Measurements from ENCODE around the gene WFIKKN1. TPM values are rescaled to one million over a fixed set of nuclear protein-coding genes. Genes with fewer than 3 reads are reported as not detected.

WFIKKN1 gene
- total and polyA plus RNA-seq, 12 donors = 0.11 to 0.95 (median 0.32) TPM

DNA sequence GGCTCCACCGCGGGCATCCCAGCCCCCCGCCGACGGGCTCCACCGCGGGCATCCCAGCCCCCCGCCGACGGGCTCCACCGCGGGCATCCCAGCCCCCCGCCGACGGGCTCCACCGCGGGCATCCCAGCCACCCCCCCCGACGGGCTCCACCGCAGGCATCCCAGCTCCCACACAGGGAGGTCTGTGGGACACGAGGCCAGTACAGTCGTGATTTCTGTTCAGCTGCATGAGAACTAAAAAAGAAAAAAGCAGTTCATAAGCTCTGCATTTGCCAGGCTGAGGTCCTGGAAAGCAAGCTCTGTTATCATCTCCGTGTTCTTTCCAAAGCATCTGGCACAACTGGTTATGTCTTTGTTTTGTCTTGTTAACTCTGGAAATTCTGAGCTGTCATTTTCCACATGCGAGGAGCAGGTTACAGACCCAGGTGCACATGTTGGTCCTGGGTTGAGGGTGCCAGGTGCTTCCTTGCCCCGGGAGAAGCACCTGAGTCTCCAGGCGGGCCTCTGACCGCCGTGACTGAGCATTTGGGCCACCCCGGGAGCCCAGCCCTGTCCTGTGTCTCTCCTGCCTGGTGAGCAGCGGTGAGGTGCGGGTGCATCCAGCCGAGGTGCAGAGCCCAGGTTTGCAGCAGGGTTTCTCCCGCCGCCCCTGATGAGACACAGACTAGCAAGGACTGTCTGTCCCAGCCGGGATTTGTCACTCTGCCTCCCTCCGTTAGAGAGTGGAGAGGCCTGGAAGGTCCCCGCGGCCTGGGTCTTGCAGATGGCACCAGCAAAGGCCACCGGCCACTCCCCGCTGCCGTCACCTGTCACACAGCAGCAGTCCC lies 9.9 kb upstream of the WFIKKN1 start:
- peaks cover 0 to 24% (median 0%) of the 10 kb centered on the region in 9 donors for H3K36me3 ChIP-seq
- WGBS, 2 donors = 86 to 93% methylated on average over 39 to 41 of the region's 41 CpGs
- TF ChIP-seq, protein P1, sequence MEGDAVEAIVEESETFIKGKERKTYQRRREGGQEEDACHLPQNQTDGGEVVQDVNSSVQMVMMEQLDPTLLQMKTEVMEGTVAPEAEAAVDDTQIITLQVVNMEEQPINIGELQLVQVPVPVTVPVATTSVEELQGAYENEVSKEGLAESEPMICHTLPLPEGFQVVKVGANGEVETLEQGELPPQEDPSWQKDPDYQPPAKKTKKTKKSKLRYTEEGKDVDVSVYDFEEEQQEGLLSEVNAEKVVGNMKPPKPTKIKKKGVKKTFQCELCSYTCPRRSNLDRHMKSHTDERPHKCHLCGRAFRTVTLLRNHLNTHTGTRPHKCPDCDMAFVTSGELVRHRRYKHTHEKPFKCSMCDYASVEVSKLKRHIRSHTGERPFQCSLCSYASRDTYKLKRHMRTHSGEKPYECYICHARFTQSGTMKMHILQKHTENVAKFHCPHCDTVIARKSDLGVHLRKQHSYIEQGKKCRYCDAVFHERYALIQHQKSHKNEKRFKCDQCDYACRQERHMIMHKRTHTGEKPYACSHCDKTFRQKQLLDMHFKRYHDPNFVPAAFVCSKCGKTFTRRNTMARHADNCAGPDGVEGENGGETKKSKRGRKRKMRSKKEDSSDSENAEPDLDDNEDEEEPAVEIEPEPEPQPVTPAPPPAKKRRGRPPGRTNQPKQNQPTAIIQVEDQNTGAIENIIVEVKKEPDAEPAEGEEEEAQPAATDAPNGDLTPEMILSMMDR (IDR thresholded peaks at IDR 0.05) = no peak
- no peak overlapping the region for H3K27ac ChIP-seq
- H3K9me3 ChIP-seq = no peaks in the 10 kb centered on the region
- no peaks in the 10 kb centered on the region for H3K4me1 ChIP-seq
- intact Hi-C loops (cut with DNase I) = no loop called here
- ATAC-seq (no peak), DNase-seq (no peak)
- no peaks in the 10 kb centered on the region for H3K27me3 ChIP-seq
- no peak overlapping the region for H3K4me3 ChIP-seq

GRCh38 chr16:621526-622105 lies 9.2 kb upstream of the WFIKKN1 start:
- TF ChIP-seq, protein P1 (IDR thresholded peaks at IDR 0.05) = no peak
- no peak overlapping the region for H3K4me3 ChIP-seq
- no peaks in the 10 kb centered on the region for H3K9me3 ChIP-seq
- H3K4me1 ChIP-seq = no peaks in the 10 kb centered on the region
- intact Hi-C loops (cut with DNase I) = no loop called here
- no peak overlapping the region for H3K27ac ChIP-seq
- 85 to 92% methylated on average over 21 of the region's 21 CpGs for WGBS, 2 donors
- DNase-seq (no peak), ATAC-seq (no peak)
- no peaks in the 10 kb centered on the region for H3K27me3 ChIP-seq
- peaks cover 0 to 31% (median 0%) of the 10 kb centered on the region in 9 donors for H3K36me3 ChIP-seq

GRCh38 chr16:622920-623280 lies 7.9 kb upstream of the WFIKKN1 start:
- no peaks in the 10 kb centered on the region for H3K9me3 ChIP-seq
- ATAC-seq = no peak
- H3K27ac ChIP-seq = no peak overlapping the region
- DNase-seq = no peak
- H3K27me3 ChIP-seq = no peaks in the 10 kb centered on the region
- intact Hi-C loops (cut with DNase I) = no loop called here
- no peak overlapping the region for H3K4me3 ChIP-seq
- peaks cover 0 to 34% (median 7%) of the 10 kb centered on the region in 9 donors for H3K36me3 ChIP-seq
- TF ChIP-seq, protein P1 (IDR thresholded peaks at IDR 0.05) = no peak
- no peaks in the 10 kb centered on the region for H3K4me1 ChIP-seq
- 97% methylated on average over 17 of the region's 17 CpGs for WGBS, 2 donors

DNA sequence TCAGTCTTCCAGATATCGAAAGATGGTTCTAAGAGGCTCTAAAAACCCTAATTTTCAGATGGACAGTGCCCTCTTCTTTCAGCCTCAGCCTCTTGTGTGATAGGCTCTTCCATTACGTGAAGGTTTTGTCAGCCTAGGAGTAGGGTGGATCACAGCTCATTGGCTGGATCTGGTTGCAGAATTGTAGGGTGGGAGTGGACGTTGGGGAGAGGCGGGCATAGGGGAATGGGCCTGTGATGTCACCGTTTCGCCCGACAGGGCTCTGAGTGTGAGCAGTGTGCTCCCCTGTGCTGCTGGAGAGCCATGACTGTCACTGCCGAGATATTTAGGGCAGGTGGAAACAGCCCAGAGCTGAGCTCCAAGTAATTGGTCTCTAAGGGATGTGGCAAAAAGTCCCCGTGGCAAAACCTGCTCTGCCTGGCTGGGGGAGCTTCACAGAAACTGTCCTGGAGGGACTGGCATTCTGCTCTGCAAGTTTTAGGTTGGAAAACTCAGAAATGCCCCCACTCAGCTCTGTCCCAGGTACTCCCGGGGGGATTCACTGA lies 6.2 kb upstream of the WFIKKN1 start:
- intact Hi-C loops (cut with DNase I) = no loop called here

More for the DNA sequence above, 6.2 kb upstream of the WFIKKN1 start:
- Histone ChIP-seq H3K9me3 (no peaks in the 10 kb centered on the region), H3K27me3 (no peaks in the 10 kb centered on the region), H3K27ac (no peak overlapping the region), H3K36me3 (peaks cover 0 to 41% (median 9%) of the 10 kb centered on the region in 9 donors), H3K4me1 (peaks cover under 1 to 9% (median 3%) of the 10 kb centered on the region in 9 donors), H3K4me3 (no peak overlapping the region)
- WGBS, 2 donors = 77 to 85% methylated on average over 10 of the region's 10 CpGs
- DNase-seq (no peak), ATAC-seq (no peak)
- TF ChIP-seq, protein P1 (IDR thresholded peaks at IDR 0.05) = no peak
